ENCODE data around the gene PCYOX1L. TPM values are rescaled to one million over a fixed set of nuclear protein-coding genes. Genes with fewer than 3 reads are reported as not detected.

The PCYOX1L gene
- total RNA-seq, 1 experiment from 2014 or later, result 15.9 TPM

GRCh38 chr5:149352169-149352568, 5.7 kb upstream of the PCYOX1L start:
- no TSS peak for BruUV-seq (replicated peaks)
- intact Hi-C loops (cut with micrococcal nuclease), result no loop called here

More at GRCh38 chr5:149352169-149352568, 5.7 kb upstream of the PCYOX1L start:
- ATAC-seq, result no peak
- RAD21 ChIA-PET (ENCODE audit: low non-redundant PET in 1 of 2, low total read pairs in 2 of 2, uncharacterized antibody in 2 of 2, unreplicated experiment in 2 of 2), result no interaction called here
- Histone ChIP-seq H3K27ac (ENCODE audit: low read depth, low read length) (no peak overlapping the region), H3K36me3 (ENCODE audit: control insufficient read depth in 1 of 2, insufficient read depth in 2 of 2, low read length in 2 of 2) (peaks cover 59 to 64% of the 10 kb centered on the region in 2 experiments), H3K27me3 (ENCODE audit: insufficient read depth, low read length) (no peaks in the 10 kb centered on the region), H3K9ac (ENCODE audit: low read length) (no peak overlapping the region), H3K79me2 (ENCODE audit: insufficient read depth, low read length) (peaks cover 59% of the 10 kb centered on the region), H3K4me1 (ENCODE audit: control insufficient read depth in 1 of 2, insufficient read depth in 2 of 2, low read length in 2 of 2) (peaks cover 3 to 5% of the 10 kb centered on the region in 2 experiments; a peak in 3 of 4 replicates), H3K9me3 (ENCODE audit: control insufficient read depth in 1 of 2, insufficient read depth in 1 of 2, low read depth in 1 of 2, low read length in 2 of 2) (no peaks in the 10 kb centered on the region), H2AFZ (ENCODE audit: low read depth, low read length, poor library complexity, severe bottlenecking) (no peak overlapping the region), H3K4me2 (ENCODE audit: low read length) (no peak overlapping the region), H3K9me2 (ENCODE audit: insufficient read depth) (no peaks in the 10 kb centered on the region), H4K20me1 (ENCODE audit: insufficient read depth) (peaks cover 4% of the 10 kb centered on the region; the same call in 1 of the 2 replicates), H3K4me3 (replicated peaks in 1 of 2; ENCODE audit: low read depth in 1 of 2, low read length in 2 of 2) (no peak overlapping the region)
- POLR2A ChIA-PET, result no interaction called here
- TF ChIP-seq SIN3A (IDR thresholded peaks at IDR 0.05; ENCODE audit: low read depth) (no peak), YY1 (IDR thresholded peaks at IDR 0.05; ENCODE audit: extremely low read depth, insufficient replicate concordance, low read depth, low read length) (no peak), CEBPB (IDR thresholded peaks at IDR 0.05; ENCODE audit: low read depth) (no peak), JUND (IDR thresholded peaks at IDR 0.05) (no peak), EZH2 (IDR thresholded peaks at IDR 0.05) (no peak), TCF7L2 (IDR thresholded peaks at IDR 0.05; ENCODE audit: borderline replicate concordance, extremely low read depth, insufficient read depth, insufficient read length) (no peak), ELF1 (IDR thresholded peaks at IDR 0.05; ENCODE audit: borderline replicate concordance, low read depth) (no peak), ZNF274 (IDR thresholded peaks at IDR 0.05; ENCODE audit: low read depth, low read length) (no peak), POLR2AphosphoS5 (IDR thresholded peaks at IDR 0.05; ENCODE audit: low read depth, low read length) (no peak)
- TF ChIP-seq, protein P1, sequence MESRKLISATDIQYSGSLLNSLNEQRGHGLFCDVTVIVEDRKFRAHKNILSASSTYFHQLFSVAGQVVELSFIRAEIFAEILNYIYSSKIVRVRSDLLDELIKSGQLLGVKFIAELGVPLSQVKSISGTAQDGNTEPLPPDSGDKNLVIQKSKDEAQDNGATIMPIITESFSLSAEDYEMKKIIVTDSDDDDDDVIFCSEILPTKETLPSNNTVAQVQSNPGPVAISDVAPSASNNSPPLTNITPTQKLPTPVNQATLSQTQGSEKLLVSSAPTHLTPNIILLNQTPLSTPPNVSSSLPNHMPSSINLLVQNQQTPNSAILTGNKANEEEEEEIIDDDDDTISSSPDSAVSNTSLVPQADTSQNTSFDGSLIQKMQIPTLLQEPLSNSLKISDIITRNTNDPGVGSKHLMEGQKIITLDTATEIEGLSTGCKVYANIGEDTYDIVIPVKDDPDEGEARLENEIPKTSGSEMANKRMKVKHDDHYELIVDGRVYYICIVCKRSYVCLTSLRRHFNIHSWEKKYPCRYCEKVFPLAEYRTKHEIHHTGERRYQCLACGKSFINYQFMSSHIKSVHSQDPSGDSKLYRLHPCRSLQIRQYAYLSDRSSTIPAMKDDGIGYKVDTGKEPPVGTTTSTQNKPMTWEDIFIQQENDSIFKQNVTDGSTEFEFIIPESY (IDR thresholded peaks at IDR 0.05; ENCODE audit: extremely low read depth, insufficient replicate concordance, low read length), result no peak
- TF ChIP-seq, protein P2, sequence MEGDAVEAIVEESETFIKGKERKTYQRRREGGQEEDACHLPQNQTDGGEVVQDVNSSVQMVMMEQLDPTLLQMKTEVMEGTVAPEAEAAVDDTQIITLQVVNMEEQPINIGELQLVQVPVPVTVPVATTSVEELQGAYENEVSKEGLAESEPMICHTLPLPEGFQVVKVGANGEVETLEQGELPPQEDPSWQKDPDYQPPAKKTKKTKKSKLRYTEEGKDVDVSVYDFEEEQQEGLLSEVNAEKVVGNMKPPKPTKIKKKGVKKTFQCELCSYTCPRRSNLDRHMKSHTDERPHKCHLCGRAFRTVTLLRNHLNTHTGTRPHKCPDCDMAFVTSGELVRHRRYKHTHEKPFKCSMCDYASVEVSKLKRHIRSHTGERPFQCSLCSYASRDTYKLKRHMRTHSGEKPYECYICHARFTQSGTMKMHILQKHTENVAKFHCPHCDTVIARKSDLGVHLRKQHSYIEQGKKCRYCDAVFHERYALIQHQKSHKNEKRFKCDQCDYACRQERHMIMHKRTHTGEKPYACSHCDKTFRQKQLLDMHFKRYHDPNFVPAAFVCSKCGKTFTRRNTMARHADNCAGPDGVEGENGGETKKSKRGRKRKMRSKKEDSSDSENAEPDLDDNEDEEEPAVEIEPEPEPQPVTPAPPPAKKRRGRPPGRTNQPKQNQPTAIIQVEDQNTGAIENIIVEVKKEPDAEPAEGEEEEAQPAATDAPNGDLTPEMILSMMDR (IDR thresholded peaks at IDR 0.05 in 2 of 3, conservative IDR thresholded peaks at IDR 0.05 in 1 of 3; ENCODE audit: borderline replicate concordance in 1 of 3, insufficient read depth in 1 of 3, low read depth in 2 of 3, low read length in 2 of 3), result no peak
- DNase-seq (ENCODE audit: low read depth, low spot score), result no peak
- CTCF ChIA-PET, result no interaction called here
